Suprapubic skin (tissue), 3 donors: ENCODE results near the gene AGMO.

Experiments used
- POLR2A ChIP-seq, 2 donors: fragments of 450-650 bp; IDR thresholded peaks; one replicate each; pipeline ENCODE4 v1.6.1; 2017; ENCODE audit warnings: antibody characterized with exemption in 2 of 2, mild to moderate bottlenecking in 2 of 2, moderate library complexity in 2 of 2
- TF ChIP-seq, protein P1 (sequence below), 2 donors: fragments of 200-600 bp in 1 of 2; fragments of 450-650 bp in 1 of 2; sonication (generic) in 1 of 2; IDR thresholded peaks; one replicate each; pipeline ENCODE4 v1.5.1; 2016 to 2019; ENCODE audit warnings: antibody characterized with exemption in 2 of 2, mild to moderate bottlenecking in 1 of 2, moderate library complexity in 1 of 2

- TF ChIP-seq, protein P1, sequence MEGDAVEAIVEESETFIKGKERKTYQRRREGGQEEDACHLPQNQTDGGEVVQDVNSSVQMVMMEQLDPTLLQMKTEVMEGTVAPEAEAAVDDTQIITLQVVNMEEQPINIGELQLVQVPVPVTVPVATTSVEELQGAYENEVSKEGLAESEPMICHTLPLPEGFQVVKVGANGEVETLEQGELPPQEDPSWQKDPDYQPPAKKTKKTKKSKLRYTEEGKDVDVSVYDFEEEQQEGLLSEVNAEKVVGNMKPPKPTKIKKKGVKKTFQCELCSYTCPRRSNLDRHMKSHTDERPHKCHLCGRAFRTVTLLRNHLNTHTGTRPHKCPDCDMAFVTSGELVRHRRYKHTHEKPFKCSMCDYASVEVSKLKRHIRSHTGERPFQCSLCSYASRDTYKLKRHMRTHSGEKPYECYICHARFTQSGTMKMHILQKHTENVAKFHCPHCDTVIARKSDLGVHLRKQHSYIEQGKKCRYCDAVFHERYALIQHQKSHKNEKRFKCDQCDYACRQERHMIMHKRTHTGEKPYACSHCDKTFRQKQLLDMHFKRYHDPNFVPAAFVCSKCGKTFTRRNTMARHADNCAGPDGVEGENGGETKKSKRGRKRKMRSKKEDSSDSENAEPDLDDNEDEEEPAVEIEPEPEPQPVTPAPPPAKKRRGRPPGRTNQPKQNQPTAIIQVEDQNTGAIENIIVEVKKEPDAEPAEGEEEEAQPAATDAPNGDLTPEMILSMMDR (IDR thresholded peaks at IDR 0.05) = no peak
- TF ChIP-seq POLR2A (IDR thresholded peaks at IDR 0.05) = no peak
These were observed 324.9 kb downstream of the AGMO start for GRCh38 chr7:15236952-15237351.
